ENCODE measurements around the gene CCDC97. TPM values are rescaled to one million over a fixed set of nuclear protein-coding genes. Genes with fewer than 3 reads are reported as not detected.
A peak's percentile ranks its signal among the peaks of the same experiment; 100 is the strongest.

CCDC97 gene
- total RNA-seq, 1 experiment from 2014 or later = 39.4 TPM

DNA sequence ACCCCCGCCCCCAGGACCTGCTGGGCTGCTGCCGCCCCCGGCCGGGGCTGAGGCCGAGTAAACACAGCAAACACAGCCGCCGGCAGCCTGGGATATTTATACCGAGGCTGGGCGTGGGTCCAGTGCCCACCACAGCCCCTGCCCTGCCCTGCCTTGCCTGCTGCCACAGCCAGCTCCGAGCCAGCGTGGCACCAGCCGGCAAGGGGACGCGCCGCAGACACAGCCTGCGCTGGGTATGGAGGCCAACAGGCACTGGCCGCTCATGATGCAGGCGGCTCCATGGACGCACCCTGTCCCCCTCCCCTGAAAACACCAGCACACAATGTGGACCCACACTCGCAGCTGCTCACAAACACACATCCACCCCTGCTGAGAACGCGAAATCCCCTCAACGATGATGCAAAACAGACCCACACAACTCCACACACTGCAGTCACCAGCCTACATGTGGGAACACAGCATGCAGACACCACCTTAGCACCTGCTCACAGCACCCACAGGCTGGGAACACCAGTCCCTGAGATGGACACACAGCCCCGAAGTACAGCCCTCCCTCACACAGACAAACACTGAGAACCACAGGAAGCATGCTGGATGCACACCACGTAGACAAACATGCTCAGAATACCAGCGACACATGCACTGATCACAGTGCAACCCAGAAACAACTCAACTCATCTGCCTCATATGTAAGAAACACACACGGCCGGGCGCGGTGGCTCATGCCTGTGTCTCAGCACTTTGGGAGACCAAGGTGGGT, 16.2 kb downstream of the CCDC97 start:
- Histone ChIP-seq H2BK20ac (ENCODE audit: low read depth, low read length, poor library complexity, severe bottlenecking) (no peak overlapping the region), H3K27ac (ENCODE audit: insufficient read length, low read depth, low read length) (no peak overlapping the region), H3K9ac (ENCODE audit: extremely low read depth, insufficient read length, low read length) (no peak overlapping the region), H4K5ac (ENCODE audit: insufficient read length, low read depth, low read length) (peak overlapping the region; percentile 10), H3K4ac (ENCODE audit: low read depth, low read length) (no peak overlapping the region), H4K91ac (ENCODE audit: insufficient read length, low read depth, low read length) (no peak overlapping the region), H4K20me1 (ENCODE audit: control insufficient read depth, insufficient read depth, insufficient read length) (peaks cover 3% of the 10 kb centered on the region), H3K79me2 (ENCODE audit: insufficient read depth, low read length) (no peaks in the 10 kb centered on the region), H3K23ac (ENCODE audit: insufficient read length, low read depth, low read length) (peak overlapping the region; percentile 93), H3K4me1 (ENCODE audit: insufficient read depth, low read length) (peaks cover 12% of the 10 kb centered on the region; the same call in 1 of the 2 replicates), H3K4me2 (ENCODE audit: insufficient read depth, insufficient read length, low read length) (peak overlapping the region; percentile 97), H3K56ac (ENCODE audit: insufficient read length, low read depth, low read length) (no peak overlapping the region), H3K23me2 (ENCODE audit: insufficient read length, low read depth, low read length, poor library complexity, severe bottlenecking) (peaks cover 14% of the 10 kb centered on the region), H4K8ac (replicated peaks; ENCODE audit: insufficient read length, low read depth, low read length) (peak overlapping the region; percentile 21), H2BK12ac (ENCODE audit: insufficient read length, low read depth, low read length) (no peak overlapping the region), H3K79me1 (ENCODE audit: insufficient read depth, low read depth, low read length, poor library complexity, severe bottlenecking) (no peaks in the 10 kb centered on the region), H2BK15ac (ENCODE audit: low read depth, low read length) (no peak overlapping the region), H2AK5ac (ENCODE audit: insufficient read length, low read length) (no peak overlapping the region), H3T11ph (ENCODE audit: low read length) (no peak overlapping the region), H3K9me3 (ENCODE audit: control insufficient read depth, low read depth, low read length) (no peaks in the 10 kb centered on the region), H2AFZ (ENCODE audit: low read length) (no peak overlapping the region), H3K27me3 (ENCODE audit: insufficient read depth, low read length) (no peaks in the 10 kb centered on the region), H3K14ac (ENCODE audit: insufficient read depth, low read length) (peak overlapping the region; percentile 45; the same call in 1 of the 2 replicates), H3K18ac (ENCODE audit: insufficient read length, low read depth, low read length) (peak overlapping the region; percentile 51), H2BK5ac (ENCODE audit: insufficient read length, low read length) (no peak overlapping the region), H2BK120ac (ENCODE audit: low read depth, low read length, poor library complexity, severe bottlenecking) (no peak overlapping the region)
- DNase-seq = no peak
- peak overlapping the region in 2 of 3 experiments; percentile 25 to 68; a peak in 3 of 7 replicates for H3K27ac Mint-ChIP-seq
- H3K9me3 Mint-ChIP-seq = no peaks in the 10 kb centered on the region
- peaks cover 49 to 53% of the 10 kb centered on the region in 2 experiments for H3K4me1 Mint-ChIP-seq
- H3K4me3 Mint-ChIP-seq = peak overlapping the region; percentile 46 to 73
- H3K36me3 Mint-ChIP-seq (ENCODE audit: insufficient read depth in 1 of 3, low read depth in 3 of 3) = peaks cover 3 to 36% (median 10%) of the 10 kb centered on the region in 3 experiments; a peak in 5 of 7 replicates
- peaks cover 1% of the 10 kb centered on the region; the same call in 1 of the 2 replicates for H3K27me3 Mint-ChIP-seq (ENCODE audit: low read depth)
- no CpG with 5 or more reads among the region's 30 CpGs for WGBS (ENCODE audit: extremely low coverage, insufficient read length, low lambda C conversion rate)
- TF ChIP-seq, protein P1, sequence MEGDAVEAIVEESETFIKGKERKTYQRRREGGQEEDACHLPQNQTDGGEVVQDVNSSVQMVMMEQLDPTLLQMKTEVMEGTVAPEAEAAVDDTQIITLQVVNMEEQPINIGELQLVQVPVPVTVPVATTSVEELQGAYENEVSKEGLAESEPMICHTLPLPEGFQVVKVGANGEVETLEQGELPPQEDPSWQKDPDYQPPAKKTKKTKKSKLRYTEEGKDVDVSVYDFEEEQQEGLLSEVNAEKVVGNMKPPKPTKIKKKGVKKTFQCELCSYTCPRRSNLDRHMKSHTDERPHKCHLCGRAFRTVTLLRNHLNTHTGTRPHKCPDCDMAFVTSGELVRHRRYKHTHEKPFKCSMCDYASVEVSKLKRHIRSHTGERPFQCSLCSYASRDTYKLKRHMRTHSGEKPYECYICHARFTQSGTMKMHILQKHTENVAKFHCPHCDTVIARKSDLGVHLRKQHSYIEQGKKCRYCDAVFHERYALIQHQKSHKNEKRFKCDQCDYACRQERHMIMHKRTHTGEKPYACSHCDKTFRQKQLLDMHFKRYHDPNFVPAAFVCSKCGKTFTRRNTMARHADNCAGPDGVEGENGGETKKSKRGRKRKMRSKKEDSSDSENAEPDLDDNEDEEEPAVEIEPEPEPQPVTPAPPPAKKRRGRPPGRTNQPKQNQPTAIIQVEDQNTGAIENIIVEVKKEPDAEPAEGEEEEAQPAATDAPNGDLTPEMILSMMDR (conservative IDR thresholded peaks at IDR 0.05) = no peak

All from H9 (cell line).